Large intestine (tissue), 3 donors: ENCODE results near the gene MSRB3. TPM values are rescaled to one million over a fixed set of nuclear protein-coding genes. Genes with fewer than 3 reads are reported as not detected.

Experiments
- DNase-seq, 2 donors: peaks; one replicate each; pipeline versions ENCODE4 v3.0.0 to v3.0.0-alpha.2; 2013
- H3K27ac ChIP-seq: one replicate; pipeline ENCODE4 v1.5.1; 2013; ENCODE audit warnings: low read length
- H3K27me3 ChIP-seq: 2 replicates; pipeline ENCODE4 v1.6.1; 2013; ENCODE audit warnings: low read length; ENCODE audit not compliant: control insufficient read depth, insufficient read depth
- H3K36me3 ChIP-seq: 2 replicates; pipeline ENCODE4 v1.6.1; 2013; ENCODE audit warnings: low read length; ENCODE audit not compliant: control insufficient read depth, insufficient read depth
- H3K4me1 ChIP-seq: one replicate; pipeline ENCODE4 v1.6.1; 2013; ENCODE audit warnings: low read length; ENCODE audit not compliant: control insufficient read depth, insufficient read depth
- H3K4me3 ChIP-seq: one replicate; pipeline ENCODE4 v1.5.1; 2013; ENCODE audit warnings: low read length
- H3K9me3 ChIP-seq: one replicate; pipeline ENCODE4 v1.6.1; 2013; ENCODE audit warnings: mild to moderate bottlenecking, low read depth, low read length, moderate library complexity; ENCODE audit not compliant: control insufficient read depth
- WGBS: methylation state at CpG from one replicate; pipeline ENCODE4 v1.1.5; 2013; ENCODE audit warnings: low lambda C conversion rate; ENCODE audit not compliant: insufficient coverage; 5-methylcytosine and 5-hydroxymethylcytosine counted together
- polyA plus RNA-seq: library from polyadenylated mRNA; unstranded; fragments of 120-200 nt; gene quantifications from one replicate; pipeline ENCODE4 v1.2.1, GENCODE V29; 2013

Gene MSRB3
- polyA plus RNA-seq, 1 donor, result 23.1 TPM

DNA sequence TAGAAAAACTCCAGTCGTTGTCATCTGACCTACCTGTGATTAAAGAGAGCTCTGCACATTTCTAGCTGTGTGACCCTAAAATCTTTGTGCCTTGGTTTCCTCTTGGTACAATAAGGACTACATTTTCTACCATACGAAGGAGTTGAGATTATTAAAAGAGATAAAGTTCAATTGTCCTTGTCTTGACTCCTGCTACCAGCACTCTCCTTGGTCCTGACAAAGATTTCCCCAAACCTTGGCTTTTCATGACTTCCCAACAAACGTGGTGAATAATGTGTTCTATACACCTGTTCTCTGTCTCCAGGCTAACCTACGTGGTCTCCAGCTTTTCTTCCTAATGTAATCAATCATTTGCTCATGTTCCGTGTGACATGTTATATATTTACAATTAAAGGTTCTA is 223.5 kb downstream of the MSRB3 start:
- Histone ChIP-seq H3K27me3 (no peaks in the 10 kb centered on the region), H3K4me3 (no peak overlapping the region), H3K9me3 (no peaks in the 10 kb centered on the region), H3K27ac (no peak overlapping the region), H3K4me1 (peaks cover 8% of the 10 kb centered on the region), H3K36me3 (no peaks in the 10 kb centered on the region)
- 100% methylated on average over 3 of the region's 5 CpGs for WGBS
- no peak for DNase-seq

DNA sequence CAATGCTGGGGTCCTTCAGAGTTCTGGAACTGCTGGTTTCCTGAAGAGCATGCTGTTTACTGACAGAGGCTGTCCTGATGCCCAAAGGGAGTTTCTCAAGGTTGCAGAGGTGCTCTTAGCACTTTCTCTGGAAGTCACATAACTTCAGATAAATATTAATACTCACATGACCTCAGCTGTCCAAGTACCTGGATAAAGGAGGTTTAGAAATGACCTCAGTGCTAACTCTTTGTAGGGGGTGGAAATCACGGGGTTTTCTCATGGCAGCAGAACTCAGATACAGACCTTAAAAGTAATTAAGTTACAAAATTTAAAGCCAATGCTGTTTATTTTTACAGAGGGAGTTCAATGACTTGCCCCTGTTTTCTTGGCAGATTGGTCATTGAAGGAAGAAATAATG is 225.9 kb downstream of the MSRB3 start:
- WGBS, result no CpG with 5 or more reads among the region's 1 CpG
- no peaks in the 10 kb centered on the region for H3K9me3 ChIP-seq
- H3K27me3 ChIP-seq, result no peaks in the 10 kb centered on the region
- H3K36me3 ChIP-seq, result no peaks in the 10 kb centered on the region
- DNase-seq, result no peak
- no peak overlapping the region for H3K27ac ChIP-seq
- H3K4me1 ChIP-seq, result no peaks in the 10 kb centered on the region
- H3K4me3 ChIP-seq, result no peak overlapping the region

DNA sequence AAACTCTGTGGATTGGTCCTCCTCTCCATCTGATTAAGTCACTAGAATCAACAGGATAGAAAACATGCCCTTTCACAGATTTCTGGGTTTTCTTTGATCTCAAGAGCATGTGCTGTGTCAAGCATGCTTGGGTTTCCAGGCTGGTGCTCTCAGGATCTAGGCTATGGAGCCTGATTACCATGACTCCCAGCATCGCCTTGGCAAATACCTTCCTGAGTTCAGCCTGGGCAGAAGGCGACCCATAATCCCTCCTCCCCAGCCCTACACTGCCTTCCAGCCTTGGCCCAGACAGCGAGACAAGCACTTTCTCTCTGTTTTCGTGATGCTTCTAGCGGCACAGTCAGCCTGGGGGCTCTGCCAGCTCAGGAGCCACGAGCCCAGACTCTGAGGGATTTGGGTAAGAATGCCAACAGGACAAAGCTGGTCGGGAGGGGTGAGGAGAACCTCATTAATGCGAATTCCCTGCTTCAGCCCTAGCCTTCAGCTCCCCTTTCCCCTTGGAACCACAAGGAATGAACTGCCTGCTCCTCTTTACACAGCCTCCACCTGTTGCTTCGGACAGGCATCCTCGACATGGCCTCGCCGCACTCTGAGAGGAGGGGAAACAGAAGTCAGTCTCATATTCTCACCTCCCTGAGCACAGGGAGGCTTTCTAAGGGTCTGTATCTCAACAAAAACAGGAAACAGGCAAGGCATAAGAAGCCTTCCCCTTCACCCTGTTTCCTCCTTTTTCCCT is 227.1 kb downstream of the MSRB3 start:
- Histone ChIP-seq H3K27me3 (no peaks in the 10 kb centered on the region), H3K9me3 (no peaks in the 10 kb centered on the region), H3K4me1 (peaks cover under 1% of the 10 kb centered on the region), H3K27ac (no peak overlapping the region), H3K4me3 (no peak overlapping the region), H3K36me3 (no peaks in the 10 kb centered on the region)
- DNase-seq, result no peak
- no CpG with 5 or more reads among the region's 12 CpGs for WGBS

DNA sequence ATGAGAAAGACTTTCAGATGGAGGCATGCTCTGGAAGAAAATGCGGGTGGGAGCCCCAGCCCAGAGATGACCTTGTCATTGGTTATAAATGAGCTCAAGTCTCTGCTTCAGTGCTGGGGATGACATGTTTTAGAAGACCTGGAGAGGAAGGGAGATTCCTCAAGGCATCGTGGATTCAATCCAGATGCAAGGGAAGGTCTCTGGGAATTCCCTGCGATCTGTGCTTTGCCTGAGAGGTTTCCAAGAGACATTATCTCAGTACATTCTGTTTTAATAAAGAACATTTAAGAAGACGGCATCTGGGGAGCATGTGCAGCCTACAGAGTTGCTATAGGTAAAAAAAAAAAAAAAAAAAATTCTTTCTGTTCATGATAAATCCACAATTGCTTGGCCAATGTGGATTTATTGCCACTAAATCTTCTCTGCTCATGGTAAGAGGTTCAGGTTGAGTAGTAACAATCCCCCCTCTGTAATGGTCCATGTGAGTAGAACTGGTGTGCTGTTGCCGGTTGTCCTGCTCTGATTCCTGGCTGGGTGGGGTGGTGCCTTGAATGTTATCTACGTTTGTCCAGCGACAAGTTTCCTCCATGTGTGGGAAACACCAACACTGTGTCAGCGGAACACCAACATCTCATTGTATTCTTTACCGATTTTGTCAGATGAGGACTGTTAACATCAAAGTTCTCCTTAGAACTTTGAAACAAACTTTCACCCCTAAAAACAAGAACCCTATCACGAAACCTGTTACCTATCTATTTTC is 230.0 kb downstream of the MSRB3 start:
- no peak for DNase-seq
- H3K9me3 ChIP-seq, result no peaks in the 10 kb centered on the region
- H3K4me3 ChIP-seq, result no peak overlapping the region
- H3K27ac ChIP-seq, result no peak overlapping the region
- H3K27me3 ChIP-seq, result no peaks in the 10 kb centered on the region
- peaks cover 3% of the 10 kb centered on the region for H3K4me1 ChIP-seq
- WGBS, result 91% methylated on average over 4 of the region's 10 CpGs
- no peaks in the 10 kb centered on the region for H3K36me3 ChIP-seq

DNA sequence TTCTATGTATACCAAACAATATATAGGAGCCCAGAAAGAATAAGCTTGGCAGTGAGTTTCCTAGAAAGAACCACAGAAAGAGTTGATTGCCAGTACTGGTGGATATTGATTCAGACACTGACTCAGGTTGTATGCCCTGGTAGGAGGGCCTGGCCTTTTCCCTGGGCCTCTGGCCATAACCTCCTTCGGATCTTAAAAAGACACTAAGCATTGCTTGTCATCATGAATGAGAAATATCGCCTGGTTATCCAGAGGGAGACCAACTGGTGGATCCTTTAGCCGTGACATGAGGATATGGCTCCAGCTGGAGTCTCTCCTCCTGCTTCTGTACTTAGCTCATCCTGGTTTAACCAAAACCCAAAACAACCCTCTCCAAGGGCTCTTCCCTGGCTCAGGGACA is 231.5 kb downstream of the MSRB3 start:
- no peaks in the 10 kb centered on the region for H3K27me3 ChIP-seq
- DNase-seq, result no peak
- no CpG with 5 or more reads among the region's 3 CpGs for WGBS
- H3K4me1 ChIP-seq, result peaks cover 3% of the 10 kb centered on the region
- H3K9me3 ChIP-seq, result no peaks in the 10 kb centered on the region
- H3K27ac ChIP-seq, result no peak overlapping the region
- no peak overlapping the region for H3K4me3 ChIP-seq
- no peaks in the 10 kb centered on the region for H3K36me3 ChIP-seq

DNA sequence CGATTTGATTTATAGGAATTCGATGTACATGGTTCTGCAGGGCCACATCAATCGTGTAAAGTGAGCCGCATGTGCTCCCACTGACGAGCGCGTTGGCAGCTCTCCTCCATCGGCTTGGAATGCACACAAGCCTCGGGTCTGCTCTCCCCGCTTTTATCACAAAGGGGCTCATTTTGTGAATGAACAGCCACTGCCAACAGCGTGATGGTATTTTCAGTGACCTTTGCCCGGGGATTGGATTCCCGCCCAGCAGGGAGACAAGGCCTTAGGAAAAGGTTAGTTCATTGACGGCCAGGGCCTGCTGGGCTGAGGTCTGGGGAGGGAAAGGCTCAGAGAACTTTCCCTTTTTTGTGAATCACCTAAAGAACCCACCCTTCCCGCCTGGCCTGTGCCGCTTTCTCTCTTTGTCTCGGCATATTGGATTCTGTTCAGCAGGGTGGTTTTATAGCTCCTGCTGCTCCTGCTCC is 232.1 kb downstream of the MSRB3 start:
- no peaks in the 10 kb centered on the region for H3K36me3 ChIP-seq
- no peak overlapping the region for H3K4me3 ChIP-seq
- no peaks in the 10 kb centered on the region for H3K9me3 ChIP-seq
- H3K27me3 ChIP-seq, result no peaks in the 10 kb centered on the region
- no peak overlapping the region for H3K27ac ChIP-seq
- no CpG with 5 or more reads among the region's 17 CpGs for WGBS
- peaks cover 3% of the 10 kb centered on the region for H3K4me1 ChIP-seq
- DNase-seq, result peak; percentile 45 to 79

DNA sequence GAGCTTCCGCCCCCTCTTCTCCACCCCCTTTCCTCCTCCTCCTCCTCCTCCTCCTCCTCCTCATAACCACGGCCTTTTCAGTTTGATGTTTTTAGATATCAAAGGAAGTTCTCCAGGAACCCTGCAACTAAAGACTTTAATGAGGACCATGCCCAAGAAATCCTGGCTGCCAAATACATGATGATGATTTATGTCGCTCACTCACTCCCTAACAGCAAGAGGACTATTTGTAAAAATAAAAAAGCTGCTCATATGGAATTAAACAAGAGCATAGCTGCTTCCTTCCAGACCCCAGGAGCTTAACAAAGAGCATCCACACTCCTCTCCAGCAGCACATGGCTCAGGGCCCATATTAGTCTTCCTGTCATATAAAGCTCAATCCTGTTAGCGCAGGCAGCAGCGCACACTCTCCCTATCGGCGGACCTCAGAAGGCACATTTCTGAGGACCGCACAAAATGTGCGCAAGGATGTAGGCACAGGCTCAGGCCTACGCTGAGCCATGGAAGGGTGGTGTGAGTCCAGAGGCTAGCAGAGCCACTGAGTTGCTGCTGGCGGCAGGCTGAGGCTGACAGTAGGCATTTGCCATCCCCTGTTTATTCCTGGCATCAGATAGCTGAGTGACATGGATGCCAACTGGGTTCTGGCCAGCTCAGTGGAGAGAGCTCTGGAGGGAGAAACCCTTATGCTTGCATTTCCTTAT is 232.8 kb downstream of the MSRB3 start:
- peak in 1 of 2 donors; percentile 11 for DNase-seq
- H3K27me3 ChIP-seq, result no peaks in the 10 kb centered on the region
- H3K4me1 ChIP-seq, result peaks cover 3% of the 10 kb centered on the region
- 71% methylated on average over 1 of the region's 11 CpGs for WGBS
- no peak overlapping the region for H3K4me3 ChIP-seq
- H3K36me3 ChIP-seq, result no peaks in the 10 kb centered on the region
- no peaks in the 10 kb centered on the region for H3K9me3 ChIP-seq
- no peak overlapping the region for H3K27ac ChIP-seq

DNA sequence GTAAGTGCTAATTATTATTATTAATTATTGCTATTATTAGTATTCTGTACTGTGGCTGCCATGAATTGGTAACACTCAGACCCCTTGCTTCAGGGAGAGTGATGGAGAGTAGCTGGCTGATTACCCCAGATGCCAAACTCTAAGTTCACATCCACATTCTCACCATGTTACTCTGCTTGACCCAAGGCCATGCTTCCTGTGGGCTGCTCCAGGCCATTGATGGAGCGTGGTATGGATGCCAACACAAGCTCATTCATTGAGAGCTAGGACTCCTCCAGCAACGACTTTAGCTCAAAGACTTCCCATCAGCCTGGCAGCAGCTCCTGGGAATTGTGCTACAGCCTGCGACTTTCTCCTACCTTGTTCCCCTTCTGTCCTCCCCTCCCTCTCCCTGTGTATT is 233.4 kb downstream of the MSRB3 start:
- Histone ChIP-seq H3K27ac (no peak overlapping the region), H3K27me3 (no peaks in the 10 kb centered on the region), H3K9me3 (no peaks in the 10 kb centered on the region), H3K36me3 (no peaks in the 10 kb centered on the region), H3K4me3 (no peak overlapping the region), H3K4me1 (peaks cover 3% of the 10 kb centered on the region)
- no peak for DNase-seq
- no CpG with 5 or more reads among the region's 3 CpGs for WGBS
